HCT116 (cell line): ENCODE measurements around the gene TOMM22. TPM values are rescaled to one million over a fixed set of nuclear protein-coding genes. Genes with fewer than 3 reads are reported as not detected.

ENCODE experiments used
- total RNA-seq: library from RNA; stranded (reverse); gene quantifications from one replicate; pipeline ENCODE4 v1.2.1, GENCODE V29; 2021; ENCODE audit not compliant: unreplicated experiment

The TOMM22 gene
- total RNA-seq, 1 experiment from 2014 or later: 136 TPM

Other genes with a start within 250 kb of the TOMM22 start
- not detected for gene KCNJ4, start 226.8 kb upstream of the TOMM22 start, total RNA-seq
- gene KDELR3, start 213.9 kb upstream of the TOMM22 start, total RNA-seq: 33.1 TPM
- 234 TPM for gene DDX17, start 175.6 kb upstream of the TOMM22 start, total RNA-seq
- 0.89 TPM for gene DMC1, start 111.8 kb upstream of the TOMM22 start, total RNA-seq
- gene FAM227A, start 25.6 kb upstream of the TOMM22 start, total RNA-seq: 3.9 TPM
- 27.6 TPM for gene CBY1, start 25.3 kb upstream of the TOMM22 start, total RNA-seq
- gene JOSD1, start 19.0 kb downstream of the TOMM22 start, total RNA-seq: 67.3 TPM
- 48.2 TPM for gene GTPBP1, start 24.0 kb downstream of the TOMM22 start, total RNA-seq
- gene SUN2, start 74.0 kb downstream of the TOMM22 start, total RNA-seq: 71.6 TPM
- 18.3 TPM for gene DNAL4, start 112.2 kb downstream of the TOMM22 start, total RNA-seq
- 12.8 TPM for gene NPTXR, start 162.1 kb downstream of the TOMM22 start, total RNA-seq
- gene CBX6, start 190.3 kb downstream of the TOMM22 start, total RNA-seq: 90.0 TPM